GF-D8 (cell line): ENCODE results near the gene BRD3OS.

ENCODE experiments used
- DNase-seq: peaks from one replicate; lab custom pipeline; 2025; lab: John Stamatoyannopoulos, UW

The BRD3OS gene, protein sequence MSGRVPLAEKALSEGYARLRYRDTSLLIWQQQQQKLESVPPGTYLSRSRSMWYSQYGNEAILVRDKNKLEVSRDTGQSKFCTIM

DNA sequence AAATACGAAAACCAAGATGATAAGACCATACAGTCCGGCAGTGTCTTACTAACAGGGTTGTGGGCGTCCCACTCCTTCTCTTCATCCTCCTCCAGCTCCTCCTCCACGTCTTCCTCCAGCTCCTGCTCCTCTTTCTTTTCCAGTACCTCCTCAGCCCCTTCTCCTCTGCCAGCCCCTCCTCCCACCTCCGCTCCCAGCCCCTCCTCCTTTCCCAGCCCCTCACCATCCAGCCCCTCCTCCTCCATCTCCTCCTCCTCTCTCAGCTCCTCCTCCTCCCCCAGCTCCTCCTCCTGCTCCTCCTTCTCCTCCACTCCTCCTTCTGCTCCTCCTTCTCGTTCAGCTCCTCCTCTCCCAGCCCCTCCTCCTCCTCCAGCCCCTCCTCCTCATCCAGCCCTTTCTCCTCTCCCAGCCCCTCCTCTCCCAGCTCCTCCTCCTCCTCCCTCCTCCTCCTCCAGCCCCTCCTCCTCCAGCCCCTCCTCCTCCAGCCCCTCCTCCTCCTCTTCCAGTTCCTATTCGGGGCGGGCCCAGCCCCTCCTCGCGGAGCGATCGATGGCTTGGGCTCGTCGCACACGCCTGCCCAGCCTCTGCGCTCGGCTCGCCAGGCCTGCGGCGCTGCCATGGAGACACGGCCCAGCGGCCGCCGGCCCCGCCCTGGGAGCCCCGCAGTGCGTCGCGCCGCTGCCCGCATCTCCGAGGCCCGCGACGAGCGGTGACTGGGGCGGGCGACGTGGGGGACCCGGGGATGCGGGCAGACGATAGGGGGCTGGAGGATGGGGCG lies at the start of gene BRD3OS:
Gene BRD3OS, plus strand, starts transcription at position 654 of the 778 bp plus-strand sequence. CDS start 1,267 bp downstream, outside the sequence.
- peak; percentile 86 for DNase-seq

DNA sequence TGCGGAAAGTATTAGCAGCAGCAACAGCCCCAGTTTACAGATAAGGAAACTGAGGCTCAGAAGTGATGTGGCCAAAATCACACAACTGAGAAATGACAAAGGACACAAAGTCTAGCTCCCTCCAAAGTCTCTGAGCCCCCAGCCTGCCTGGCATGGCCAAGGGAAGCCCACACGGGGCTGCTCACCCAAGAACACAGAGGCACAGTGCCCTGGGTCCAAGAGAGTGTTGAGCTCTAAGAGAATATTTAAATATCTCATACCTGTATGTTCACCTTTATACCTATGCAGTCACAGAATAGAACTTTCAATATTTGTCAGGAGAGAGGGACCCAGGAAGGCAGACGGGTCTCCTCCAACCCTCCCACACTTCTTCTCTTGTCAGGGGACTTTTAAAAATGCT lies 49.8 kb upstream of the BRD3OS start:
- no peak for DNase-seq

DNA sequence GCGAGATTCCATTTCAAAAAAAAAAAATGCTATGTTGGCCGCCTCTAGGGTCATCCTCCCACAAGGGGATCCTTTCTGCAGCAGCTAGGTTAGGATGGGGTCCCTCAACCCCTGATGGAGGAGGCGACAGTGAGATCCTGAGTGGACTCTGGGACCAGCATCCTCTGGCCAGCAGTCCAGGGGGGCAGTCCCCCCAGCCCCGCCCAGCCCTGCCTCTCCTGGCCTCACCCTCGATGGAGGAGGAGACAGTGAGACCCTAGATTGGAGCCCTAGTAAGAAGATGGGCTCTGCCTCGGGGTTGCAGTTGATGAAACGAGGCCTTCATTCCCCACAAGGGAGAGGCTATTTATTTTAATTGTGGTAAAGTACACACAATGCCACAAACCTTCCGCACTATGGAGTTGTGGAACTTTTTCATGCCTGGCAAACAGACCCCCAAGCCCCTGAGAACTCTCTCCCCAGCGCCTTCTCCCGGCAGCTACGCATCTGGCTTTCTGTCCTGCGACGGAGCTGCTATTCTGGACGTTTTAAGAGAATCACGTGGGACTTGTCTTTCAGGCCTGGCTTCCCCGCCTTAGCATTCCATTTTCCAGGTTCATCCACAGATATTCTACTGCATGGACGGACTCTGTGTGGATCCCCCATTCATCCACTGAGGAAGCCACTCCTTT lies 49.0 kb upstream of the BRD3OS start:
- DNase-seq: no peak

DNA sequence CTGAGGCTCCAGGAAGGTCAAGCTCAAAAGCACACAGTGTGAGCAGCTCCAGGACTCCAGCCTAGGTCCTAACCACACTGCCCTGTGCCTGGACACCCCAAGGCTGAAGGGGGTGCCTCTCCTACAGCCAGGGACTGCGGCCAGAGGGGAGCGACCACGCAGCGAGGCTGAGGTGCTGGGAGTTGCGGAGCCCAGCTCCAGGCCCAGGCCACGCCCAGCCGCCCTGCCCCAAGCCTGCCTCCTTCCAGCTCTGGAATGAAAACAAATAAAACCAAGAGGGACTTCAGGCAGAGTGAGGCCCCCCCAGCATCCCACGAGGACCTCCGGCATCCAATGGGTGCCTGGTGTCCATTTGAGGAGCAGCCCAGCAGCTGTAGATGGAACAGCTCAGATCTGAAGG lies 48.4 kb upstream of the BRD3OS start:
- no peak for DNase-seq

DNA sequence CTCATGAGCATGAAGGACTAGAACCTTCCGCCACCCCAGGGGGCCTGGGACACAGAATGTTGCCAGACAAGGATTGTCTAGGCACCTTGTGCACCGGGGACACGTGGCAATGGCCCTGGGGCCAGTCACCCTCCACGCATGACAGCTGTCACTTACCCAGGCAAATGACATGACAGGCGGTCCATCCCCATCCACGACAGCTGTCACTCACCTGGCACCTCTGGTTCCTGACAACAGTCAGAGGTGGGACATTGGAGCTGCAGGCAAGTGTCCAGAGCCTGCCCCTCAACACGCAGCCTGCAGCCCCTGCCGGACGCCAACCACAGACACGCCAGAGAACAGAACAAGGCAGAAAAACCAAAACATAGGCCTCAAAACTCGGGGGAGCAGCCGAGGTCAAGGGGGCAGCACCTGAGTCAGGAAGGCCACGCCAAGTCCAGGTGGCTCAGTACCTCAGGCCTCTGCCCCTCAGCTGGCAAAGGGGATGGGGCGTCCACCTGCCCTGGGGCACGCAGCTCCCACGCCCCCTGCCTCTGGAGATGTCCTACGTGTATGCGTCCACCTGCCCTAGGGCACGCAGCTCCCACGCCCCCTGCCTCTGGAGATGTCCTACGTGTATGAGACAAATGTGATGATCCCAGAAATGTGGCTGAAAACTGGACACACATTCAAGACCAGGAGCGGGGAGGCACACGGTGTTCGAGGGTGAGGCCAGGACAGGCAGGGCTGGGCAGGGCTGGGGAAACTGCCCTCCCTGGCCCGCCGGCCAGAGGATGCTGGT lies 47.7 kb upstream of the BRD3OS start:
- DNase-seq: no peak

DNA sequence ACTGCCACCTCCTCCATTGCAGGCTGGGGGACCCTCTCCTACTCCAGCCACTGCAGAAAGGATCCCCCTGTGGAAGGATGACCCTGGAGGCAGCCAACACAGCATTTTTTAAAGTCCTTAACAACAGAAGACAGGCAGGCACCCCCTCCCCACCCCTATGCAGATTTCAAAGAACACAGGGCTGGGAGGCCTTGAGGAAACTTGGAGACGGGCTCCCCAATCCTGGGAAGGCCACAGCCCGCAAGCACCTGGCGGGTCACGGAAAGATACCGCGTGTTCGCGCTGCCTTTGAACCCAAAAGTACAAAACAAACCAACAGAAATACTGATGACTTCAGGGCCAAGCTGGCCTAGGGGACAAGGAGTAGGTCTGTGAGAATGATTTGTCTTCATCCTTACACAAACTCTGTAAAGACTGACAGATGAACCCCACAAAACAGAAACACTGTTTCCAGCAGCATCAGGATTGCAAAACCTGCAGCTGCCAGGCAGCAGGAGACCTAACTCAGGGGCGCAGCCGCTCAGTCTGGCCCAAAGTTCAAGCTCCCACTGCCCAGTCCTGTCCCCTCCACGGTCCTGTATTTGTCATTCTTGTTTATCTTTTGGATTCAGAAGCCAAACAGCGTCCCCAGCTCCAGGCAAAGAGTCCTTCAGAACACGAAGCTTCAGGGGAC lies 46.9 kb upstream of the BRD3OS start:
- DNase-seq: no peak

DNA sequence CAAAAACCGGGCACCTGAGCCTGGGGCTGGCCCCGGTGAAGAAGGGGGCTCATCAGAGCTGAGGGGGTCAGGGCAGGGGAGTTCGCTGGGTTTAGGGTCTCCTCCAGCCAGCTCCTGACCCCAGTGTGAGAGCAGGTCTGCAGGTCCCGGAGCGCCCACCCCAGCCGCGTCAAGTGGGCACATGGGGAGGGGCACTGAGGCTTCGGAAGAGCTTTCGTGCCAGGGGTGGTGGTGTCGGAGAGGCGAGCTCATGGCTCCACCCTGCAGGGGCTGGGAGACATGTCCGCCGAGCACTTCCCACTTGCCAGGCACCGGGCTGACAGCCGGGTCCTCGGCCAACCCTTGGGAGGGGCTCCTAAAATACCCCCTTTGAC lies 46.4 kb upstream of the BRD3OS start:
- DNase-seq: no peak

DNA sequence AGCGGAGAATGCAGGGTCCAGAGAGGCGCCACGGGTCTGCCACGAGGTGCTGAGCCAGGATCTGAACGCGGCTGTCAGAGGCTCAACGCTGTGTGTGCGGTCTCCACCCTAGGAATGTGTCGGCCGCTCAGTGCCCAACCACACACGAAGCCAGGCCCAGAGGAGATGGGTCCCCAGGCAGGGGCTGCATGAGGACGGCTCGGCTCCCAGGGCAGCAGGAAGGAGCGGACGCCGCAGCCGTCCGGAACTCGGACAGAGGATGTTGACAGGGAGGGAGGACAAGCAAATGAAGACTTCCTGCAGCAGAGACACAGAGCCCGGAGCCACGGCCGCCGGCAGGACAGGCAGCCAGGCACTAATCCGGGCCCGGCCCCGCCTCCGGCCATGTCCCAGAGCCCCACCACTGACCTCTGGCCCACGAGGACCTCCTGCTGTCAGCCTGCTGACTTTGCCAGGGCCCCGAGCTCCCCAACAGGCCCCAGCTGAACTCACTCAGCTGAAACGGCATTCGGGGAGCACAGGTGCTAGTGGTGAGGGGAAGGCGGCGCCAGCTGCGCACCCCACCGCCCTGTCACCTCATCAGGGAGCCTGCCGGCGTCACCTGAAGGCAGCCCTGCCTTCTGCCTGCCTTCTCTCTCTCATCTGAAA lies 45.9 kb upstream of the BRD3OS start:
- no peak for DNase-seq

DNA sequence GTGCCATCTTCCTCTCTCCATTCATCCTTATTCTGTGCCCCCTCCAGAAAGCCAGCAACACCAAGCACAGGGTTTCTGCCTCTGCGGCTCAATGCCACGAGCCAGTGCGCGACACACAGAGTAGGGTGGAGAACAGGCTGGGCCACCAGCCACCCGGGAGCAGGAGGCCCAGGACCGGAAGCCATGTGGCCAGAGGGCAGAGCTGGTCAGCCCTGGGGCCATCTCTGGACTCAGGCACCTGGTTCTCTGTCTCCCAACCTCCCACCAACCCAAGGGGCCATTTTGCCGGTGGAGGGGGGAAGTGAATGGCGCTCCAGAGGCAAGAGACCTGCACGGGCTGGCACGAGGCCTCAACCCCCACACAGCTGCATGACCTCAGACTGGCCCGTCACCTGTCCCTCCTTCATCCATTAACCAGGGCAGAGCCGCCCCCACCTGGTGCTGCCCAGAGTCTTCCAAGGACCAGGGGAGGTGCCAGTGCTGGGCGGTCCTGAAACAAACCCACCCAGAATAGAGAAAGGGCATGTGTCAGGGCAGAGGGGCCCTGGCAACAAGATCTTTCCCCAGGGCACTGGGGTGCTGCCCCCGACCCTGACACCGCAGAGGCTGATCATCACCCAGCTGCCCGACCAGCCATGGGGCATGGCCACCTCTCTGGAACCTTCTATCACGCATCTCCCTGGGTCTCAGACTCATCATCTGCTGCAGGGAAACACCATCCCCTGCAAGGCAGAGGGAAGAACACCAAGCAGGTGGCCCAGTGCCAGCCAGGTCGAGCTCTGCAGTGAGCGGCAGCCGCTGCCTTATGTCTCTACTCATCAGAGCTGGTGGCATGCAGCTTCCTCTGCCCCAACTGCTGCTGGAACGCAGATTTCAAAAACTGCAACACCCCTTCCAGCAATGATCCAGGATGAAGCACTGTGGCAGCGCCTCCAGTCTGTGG lies 45.1 kb upstream of the BRD3OS start:
- DNase-seq: no peak

DNA sequence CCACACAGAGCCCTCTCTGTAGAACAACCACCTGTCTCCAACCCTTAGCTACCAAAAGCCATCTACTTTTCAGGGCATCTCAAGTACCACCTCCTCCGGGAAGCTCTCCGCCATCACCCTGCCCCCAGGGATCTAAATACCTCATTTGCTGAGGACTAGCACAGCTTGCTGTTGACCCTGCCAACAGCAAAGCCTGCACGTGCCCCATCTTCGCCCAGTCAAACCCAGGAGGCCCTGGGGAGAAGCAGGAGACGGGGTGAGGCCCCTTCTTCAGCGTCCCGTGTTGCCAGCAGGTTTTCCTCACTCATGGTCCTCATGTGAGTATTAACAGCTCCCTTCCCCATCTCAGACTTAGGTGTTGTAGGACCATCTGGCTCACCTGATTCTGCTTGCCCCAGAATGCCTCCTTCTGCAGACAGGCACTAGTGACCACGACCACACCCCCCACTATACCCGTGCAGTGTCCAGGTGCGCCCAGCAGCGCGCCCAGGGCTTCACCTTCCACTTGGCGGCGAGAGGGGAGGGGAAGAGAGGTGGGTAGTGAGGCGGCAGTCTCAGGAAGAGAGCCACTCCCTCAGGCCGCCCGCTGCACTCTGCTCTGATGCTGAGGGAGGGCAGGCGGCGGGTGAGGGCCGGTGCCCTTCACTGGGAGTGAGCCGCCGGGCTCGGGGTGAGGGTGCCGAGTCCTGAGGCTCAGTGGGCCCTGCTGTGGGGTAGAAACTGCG lies 44.3 kb upstream of the BRD3OS start:
- DNase-seq: no peak

DNA sequence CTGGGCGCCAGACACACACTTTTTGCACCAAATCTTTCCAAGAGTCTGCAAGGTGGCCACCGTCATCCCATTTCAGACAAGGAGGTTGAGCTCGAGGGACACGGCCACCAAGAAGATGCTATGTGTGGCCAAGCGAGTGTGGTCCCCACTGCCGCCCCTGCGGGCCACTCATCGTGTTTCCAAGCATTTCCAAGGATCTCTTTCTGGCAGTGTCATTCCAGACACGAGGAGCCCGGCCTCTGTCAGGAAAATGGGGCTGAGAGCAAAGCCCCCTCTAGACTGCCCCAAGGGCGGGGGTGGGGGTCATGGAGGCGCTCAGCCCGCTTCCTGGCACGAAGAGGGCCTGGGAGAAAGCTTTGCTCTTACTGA lies 43.7 kb upstream of the BRD3OS start:
- no peak for DNase-seq

DNA sequence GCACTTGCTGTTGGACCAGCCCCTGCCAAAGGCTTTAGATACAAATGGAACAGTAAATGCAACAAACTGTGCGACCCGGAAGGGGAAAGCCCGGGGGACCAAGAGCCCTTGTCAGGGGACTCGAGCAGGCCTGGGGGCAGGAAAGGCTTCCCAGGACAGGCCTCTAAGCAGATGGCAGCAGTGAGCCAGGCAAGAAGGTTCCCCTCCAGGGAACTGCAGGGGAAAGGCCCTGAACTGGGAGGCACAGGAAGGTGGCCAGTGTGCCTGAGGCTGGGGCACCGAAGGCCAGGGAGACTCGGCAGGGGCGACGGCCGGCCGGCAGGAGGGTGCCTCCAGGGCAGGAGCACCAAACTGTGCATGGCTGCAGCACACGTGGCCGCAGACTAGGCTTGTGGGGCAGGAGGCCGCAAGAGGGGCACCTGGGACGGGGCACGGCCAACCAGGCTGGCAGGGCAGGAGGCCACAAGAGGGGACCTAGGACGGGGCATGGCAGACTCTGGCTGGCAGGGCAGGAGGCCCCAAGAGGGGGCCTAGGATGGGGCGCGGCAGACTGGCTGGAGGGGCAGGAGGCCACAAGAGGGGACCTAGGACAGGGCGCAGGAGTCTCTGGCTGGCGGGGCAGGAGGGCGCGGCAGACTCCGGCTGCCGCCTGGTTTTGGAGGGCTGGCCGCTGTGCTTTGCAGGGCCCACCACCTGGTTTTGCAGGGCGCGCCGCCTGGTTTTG lies 43.2 kb upstream of the BRD3OS start:
- DNase-seq: no peak

DNA sequence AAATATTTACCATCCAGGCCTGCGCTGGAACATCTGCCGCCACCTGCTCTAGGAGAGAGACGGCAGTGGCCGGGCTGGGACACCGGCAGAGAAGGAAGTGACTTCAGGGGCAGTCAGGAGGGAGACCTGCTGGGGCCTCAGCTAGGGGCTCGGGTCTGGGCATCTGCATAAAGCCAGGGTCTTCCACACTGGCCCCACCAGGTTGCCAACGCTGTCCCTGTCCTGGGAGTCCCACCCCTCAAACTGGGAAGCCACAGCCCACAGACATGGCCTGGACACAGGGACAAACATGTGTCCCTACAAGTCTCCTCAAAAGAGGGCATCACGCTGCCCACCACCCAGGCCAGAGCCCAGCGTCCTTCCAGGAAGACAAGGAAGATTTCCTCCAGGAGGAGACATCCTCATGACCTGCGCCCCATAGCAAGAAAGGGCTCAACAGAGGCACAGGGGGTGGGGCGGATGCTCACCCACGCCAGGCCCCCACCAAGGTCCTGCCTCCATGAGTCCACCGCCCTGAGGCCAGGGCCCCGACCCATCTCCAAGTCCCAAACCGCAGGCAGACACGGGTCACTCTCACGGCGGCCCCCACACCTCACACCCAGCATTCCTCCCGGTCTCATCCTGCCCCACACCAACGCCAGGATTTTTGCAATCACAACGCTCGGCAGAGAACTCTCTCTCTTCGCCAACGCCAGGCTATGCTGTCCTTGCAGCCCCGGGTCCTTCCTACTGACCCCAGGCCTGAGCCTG lies 42.1 kb upstream of the BRD3OS start:
- no peak for DNase-seq

DNA sequence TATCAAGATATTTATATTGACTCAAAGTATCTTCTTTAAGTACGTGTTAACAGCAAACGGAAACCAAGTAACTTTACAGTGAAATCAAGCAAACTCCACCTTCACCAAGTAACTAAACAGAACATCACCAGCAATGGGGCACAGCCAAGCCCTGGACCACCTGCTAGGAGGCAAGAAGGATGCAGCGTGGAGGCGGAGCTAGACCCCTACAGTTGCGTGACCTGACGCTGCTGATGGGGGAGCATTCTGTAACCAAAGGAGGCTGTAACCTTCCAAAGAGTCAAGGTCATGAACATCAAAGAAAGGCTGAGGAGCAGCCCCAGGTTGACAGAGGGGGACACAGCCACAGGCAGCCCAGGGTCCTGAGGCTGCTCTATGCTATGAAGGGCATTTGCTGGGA lies 39.2 kb upstream of the BRD3OS start:
- DNase-seq: no peak

DNA sequence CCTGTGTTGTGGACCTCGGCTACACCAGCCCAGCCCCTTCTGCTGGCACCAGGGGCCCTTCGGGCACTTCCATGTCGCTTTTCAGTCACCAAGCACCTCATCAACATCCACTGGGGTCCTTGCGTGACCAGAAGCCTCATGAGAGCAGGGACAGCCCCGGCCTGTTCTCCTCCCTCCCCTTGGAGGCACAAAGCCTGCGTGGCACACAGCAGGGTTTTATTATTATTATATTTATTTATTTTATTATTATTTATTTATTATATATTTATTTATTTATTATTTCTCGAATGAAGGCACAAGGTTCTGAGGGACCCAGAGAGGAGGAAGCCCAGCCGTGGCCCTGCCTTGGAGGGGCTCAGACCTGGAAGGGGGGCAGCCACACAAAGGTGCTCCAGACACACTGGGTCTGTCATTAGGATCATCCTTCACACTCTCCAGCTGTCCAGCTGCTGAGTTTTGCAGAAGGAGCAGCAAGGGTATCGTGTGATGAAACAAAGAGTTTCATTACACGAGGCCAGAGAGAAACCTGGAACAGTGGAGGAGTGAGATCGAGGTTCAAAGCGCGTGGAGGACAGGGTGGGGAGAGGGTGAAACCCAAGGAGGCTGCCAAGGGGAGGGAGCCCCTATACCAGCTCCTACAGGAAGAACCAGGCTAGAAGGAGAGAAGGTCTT lies 38.4 kb upstream of the BRD3OS start:
- DNase-seq: no peak

DNA sequence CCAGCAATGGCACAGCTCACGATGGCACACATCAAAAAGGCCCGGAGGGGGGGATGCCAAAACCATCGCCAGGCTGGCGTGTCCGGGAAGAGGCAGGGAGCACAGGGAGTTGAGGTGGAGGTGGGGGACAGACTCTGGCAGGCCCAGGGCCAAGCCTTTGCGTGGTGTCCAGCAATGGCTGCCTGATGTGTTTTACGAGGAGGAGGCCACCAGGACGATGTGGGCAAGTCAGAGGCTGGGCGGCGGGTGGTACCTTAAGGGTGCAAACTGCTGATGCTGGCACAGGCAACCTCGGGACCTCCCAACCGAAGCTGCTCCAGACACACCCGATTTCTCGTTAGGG lies 37.9 kb upstream of the BRD3OS start:
- DNase-seq: no peak

DNA sequence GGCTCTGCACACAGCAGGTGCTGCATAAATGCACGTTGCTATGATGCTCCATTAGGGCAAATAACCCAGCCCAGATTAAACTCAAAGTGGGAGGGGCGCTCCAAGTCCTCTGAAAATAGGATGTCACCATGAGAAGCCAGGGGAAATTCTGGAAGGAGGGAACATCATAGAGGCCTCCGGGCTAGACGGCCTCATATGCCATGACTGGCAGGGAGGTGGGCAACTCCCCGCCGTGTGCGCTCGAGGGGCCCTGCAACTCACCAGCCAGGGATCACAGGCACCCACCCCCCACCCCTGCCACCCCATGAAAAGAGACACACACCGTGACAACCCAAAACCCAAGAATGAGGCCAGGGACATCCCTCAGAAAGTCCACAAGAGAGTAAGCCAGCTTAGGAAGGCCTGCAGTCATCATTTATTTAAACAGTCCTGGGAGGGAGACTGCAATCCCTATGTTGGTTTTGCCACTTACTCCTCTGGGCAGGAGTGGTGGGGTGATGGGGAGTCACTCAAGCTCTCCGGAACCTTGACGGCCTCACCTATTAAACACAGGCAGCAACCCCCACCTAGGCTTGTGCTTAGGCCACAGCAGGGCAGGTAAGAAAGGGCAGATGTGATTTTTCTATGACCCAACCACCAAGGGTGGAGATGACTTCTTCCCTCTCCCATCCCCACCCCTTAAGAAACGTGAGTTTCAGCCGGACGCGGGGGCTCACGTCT lies 37.2 kb upstream of the BRD3OS start:
- DNase-seq: no peak
